Mucosa of gallbladder (tissue), 1 donor: ENCODE data around the gene RIC3. TPM values are rescaled to one million over a fixed set of nuclear protein-coding genes. Genes with fewer than 3 reads are reported as not detected.

Experiments used
- DNase-seq: peaks from one replicate; pipeline ENCODE4 v3.0.0-alpha.2; 2020; ENCODE audit warnings: low spot score
- total RNA-seq: library from RNA; stranded (reverse); gene quantifications from one replicate; pipeline ENCODE4 v1.2.1, GENCODE V29; 2021
- donor health status: DM: no; HTN: no; CAD: no.

RIC3 gene
- total RNA-seq, 1 donor from 2014 or later: 23.8 TPM

DNA sequence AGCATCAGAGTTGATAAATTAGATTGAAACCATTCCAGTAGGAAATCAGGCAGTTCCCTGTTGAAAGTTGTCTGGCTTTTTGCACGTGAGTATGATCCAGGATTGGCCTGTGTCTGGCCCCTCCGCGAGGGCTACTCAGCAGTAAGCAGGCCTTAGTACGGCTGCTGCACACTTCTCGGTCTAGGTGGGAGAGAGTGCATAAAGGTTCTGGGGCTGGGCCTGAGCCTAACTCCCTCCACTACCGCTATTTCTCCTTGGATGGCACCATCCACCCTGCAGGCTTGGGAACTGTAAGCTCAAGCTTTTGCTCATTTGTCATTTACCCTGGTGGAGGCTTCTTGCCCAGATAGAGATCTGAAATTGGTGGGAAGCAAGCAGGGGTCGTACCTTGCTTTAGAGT, 65.9 kb downstream of the RIC3 start:
- DNase-seq: no peak

DNA sequence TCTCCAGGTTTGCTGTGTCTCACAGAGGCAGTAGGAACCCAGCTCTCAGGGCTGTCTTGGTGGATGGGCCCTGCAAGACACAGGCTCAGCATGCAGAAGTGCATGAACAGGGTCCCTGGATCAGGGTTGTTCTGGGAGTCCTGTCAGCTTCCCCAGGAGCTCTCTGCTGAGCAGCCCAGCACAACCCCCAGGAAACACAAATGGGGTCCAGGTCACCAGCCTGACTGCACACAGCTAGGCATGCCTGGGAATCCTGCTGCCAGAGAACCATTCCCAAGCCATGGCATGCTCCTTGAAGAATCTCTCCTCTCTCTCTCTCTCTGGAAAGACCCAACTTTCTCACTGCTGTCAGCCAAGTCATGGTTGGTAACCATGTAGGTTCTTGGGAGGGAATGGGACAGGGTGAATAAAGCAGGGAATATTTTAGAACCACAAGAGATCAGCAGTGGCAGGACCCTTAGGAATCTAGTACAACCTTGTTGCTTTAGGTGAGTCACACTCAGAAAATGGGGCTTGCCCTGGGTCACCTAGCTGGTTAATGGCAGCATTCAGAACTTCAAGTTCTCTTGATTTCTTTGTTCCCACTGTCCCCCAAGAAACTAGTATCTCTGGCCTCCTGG, 66.4 kb downstream of the RIC3 start:
- DNase-seq: peak; percentile 5

DNA sequence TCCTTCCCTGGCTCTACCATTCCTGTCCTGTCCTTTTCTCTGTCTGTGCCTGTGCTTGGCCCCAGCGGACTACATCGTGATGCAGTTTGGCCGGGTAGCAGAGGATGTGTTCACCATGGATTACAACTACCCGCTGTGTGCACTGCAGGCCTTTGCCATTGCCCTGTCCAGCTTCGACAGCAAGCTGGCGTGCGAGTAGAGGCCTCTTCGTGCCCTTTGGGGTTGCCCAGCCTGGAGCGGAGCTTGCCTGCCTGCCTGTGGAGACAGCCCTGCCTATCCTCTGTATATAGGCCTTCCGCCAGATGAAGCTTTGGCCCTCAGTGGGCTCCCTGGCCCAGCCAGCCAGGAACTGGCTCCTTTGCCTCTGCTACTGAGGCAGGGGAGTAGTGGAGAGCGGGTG, 67.4 kb downstream of the RIC3 start:
- peak; percentile 6 for DNase-seq

DNA sequence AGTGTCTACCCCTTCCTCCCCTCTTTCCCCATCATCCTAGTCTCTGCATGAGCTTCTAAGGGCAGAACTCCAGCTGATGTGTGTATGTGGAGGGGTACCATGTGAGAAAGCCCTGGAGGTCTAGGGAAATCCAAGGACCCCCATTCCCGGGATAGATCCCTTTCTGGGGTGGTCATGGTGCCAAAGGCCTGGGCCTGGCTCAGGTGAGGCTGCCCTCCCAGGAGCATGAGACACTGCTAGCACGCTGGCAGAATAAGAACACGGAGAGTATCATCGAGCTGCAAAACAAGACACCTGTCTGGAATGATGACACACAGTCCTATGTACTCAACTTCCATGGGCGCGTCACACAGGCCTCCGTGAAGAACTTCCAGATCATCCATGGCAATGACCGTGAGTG, 68.2 kb downstream of the RIC3 start:
- DNase-seq: peak; percentile 3

DNA sequence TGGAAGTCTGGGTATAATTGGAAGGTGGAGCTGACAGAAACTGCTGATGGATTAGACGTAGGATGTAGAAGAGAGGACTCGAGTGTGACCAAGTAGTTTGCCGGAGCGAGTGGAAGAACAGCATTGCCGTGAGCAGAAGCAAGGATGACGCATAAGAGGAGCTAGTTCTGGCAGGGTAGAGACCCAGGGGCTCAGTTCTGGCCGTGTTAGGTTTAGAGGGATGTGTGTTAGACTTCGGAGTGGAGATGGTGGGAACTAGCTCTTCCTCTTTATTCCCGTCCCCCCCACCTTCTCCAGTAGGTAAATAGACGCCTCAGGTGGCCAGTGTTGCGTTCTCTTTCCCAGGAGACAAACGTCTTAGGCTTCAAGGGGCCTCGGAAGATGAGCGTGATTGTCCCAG, 68.7 kb downstream of the RIC3 start:
- DNase-seq: peak; percentile 6

DNA sequence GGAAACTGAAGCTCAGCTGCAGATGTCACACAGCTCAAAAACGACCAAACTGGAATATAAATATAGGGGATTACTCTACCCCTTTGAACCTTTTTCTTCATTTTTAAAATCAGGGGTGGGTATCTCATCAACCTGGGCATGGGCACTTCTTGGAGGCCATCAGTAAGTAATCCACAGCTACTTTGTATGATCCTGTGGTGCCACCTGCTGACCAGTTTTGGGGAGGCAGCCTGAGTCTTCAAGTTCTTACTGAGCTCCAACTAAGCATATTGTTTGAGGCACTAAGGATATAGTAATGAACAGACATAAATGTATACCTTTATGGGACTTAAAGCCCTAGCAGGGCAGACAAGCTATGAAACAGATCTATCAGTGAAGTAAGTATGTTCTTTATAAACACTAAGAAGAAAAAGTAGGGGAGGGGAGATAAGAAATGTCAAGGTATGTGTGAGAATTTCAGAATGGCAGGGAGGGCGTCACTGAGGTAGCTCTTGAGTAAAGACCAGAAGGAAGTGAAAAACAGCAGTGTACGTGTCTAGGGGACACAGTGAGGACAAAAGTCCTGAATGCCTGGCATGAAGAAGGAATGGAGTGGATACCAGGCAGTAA, 69.4 kb downstream of the RIC3 start:
- peak; percentile 81 for DNase-seq

DNA sequence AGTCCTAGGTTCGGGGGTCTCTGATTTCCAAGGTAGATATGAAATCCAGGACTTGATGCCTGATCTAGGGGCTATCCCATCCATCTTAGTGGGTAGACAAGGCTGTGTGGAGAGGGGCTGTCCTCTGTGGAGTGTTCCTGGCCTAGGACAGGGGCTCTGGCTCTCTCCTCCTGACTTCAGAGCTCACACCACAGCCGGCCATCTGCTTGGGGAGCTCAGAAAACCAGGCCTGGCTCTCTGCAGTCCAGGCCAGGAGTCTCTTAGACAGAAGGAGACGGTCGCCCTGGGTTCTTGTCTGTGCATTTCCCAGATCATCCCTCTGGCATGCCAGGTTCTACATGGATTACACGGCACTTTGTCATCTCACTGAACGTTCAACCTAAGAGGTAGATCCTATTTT, 69.9 kb downstream of the RIC3 start:
- DNase-seq: no peak

DNA sequence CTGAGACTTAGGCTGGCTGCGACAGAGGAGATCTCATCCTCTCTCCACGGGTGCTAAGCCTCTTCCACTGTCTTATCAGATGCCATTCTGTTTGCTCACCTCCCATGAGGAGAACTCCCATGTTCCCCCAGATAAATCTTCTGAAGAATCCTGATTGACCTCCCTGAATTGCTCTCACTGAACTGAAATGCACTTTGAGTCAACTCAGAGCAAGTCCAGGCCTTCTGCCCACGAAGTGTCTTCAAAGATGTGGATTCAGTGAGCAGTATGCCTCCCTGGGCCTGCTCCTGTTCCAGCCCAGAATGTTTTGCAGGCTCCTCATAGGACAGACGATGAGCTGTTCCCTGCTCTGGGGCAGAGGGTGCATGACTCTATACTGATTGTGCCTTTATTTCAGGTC, 70.5 kb downstream of the RIC3 start:
- no peak for DNase-seq

DNA sequence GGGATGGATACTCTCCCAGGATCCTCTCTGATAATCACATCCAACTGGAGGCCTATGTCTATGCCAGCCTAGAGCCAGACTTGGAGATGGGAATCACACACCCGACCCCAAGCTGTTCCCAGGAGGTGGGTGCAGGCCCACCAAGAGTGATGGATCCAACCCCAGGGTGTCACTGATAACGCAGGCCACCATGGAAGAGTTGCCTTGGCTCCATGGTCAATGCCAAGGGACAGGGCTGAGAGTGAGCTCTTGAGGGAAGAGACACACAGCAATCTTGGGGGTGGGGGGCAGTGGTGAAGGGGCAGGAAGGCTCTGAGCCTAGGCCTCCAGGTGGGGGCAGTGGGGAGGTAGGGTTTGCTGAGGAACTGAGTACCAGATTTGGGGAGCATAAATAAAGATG, 70.9 kb downstream of the RIC3 start:
- no peak for DNase-seq

DNA sequence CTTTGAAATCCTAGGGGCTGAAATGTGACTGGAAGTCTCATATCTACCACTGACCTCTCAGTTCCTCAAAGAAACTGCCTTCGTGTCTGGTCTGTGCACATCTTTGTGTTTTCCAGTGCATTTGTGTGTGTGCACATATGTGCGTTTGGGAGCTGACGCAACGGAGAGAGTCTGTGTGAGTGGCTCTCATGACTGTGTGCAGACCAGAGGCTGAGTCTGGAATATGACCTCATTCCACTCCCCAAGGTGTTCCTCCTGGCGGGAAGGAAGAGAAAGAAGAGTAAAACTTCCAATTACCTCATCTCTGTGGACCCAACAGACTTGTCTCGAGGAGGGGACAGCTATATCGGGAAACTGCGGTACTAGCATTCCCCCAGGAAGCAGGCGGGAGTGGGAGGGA, 71.4 kb downstream of the RIC3 start:
- DNase-seq: no peak

DNA sequence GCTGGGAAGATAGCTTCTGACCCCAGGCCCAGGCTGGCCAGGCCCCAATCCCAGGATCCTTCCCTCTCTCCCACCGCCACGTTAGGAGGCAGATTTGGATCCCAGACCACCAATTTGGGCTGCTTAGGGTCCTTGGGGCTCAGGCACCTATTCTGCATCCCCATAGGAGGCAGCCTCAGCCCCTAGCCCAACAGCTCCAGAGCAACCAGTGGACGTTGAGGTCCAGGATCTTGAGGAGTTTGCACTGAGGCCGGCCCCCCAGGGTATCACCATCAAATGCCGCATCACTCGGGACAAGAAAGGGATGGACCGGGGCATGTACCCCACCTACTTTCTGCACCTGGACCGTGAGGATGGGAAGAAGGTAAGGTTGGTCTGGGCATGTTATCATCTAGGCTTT, 71.8 kb downstream of the RIC3 start:
- no peak for DNase-seq

DNA sequence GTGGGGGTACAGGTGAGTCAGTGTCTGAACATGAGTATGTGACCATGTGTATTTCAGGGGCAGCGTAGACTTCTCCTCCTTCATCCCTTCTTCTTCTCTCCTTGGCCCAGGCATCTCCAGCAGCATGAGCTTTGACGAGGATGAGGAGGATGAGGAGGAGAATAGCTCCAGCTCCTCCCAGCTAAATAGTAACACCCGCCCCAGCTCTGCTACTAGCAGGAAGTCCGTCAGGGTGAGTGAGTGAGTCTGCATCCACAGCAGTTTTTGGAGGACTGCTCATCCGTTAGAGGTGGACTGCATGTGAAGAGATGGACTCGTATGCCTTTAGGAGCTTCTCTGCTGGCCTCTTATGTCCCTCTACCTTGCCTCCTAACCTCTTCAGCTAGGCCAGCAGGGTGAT, 72.2 kb downstream of the RIC3 start:
- no peak for DNase-seq

DNA sequence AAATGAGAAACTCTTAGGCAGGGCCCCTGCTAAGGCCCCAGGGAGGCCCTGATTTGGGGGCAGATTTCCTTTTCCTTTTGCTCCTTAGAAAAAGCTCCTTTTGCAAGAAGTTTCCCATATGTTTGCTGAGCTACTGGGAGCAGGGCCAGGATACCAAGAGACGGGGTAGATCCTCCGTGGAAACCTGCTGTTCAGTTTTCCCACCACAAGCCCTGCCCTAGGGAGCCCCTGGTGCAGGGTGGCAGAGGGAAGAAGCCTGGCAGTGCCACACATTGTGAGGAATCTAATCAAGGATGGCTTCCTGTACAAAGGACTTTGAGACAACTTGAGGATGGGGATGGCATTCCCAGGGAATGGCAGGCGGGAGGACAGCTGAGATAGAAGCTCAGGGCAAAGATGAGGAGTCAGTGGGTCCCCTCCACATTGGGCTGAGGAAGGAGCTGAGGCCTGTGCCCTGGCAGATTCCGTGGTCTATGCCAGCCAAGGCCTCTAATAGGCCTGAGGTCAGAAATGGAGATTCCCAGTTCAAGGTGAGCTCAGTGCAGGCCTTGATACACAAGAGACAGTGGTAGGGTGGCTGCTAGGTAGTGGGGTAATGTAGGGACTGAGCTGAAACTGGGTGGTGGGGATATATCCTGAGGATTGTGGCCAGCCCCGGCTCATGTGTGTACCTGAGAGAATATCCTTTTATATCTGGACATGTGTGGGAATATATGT, 72.9 kb downstream of the RIC3 start:
- no peak for DNase-seq

DNA sequence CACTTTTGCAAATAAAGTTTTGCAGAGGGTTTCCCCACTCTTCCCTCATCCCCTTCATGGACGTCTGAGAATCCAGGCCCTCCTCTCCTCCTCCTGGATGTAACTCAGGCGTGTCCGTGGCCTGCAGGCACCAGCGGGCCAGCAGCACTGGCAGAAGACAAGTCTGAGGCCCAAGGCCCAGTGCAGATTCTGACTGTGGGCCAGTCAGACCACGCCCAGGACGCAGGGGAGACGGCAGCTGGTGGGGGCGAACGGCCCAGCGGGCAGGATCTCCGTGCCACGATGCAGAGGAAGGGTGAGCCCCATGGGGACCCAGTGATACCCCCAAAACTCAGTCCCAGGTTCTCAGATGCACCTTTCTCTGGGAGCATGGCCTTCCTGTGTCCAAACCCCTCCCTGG, 73.5 kb downstream of the RIC3 start:
- no peak for DNase-seq

DNA sequence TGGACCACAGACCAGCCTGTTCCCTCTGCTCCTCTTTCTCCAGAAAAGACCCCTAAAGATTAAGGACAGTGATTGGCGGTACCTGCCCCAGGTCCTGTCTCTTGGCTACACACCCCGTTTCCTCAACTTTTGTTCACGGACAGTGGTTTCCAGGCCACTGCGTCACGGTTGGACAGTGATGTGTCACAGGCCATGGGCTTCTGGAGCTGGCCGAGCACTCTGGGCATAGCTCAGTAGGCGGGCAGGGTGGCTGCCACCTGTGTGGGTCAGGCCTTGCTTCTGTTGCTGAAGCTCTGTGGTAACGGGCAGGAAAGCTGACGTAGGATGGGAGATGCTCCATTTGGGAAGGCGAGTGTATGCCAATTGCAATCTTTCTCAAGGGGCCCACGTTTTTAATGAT, 74.2 kb downstream of the RIC3 start:
- no peak for DNase-seq

DNA sequence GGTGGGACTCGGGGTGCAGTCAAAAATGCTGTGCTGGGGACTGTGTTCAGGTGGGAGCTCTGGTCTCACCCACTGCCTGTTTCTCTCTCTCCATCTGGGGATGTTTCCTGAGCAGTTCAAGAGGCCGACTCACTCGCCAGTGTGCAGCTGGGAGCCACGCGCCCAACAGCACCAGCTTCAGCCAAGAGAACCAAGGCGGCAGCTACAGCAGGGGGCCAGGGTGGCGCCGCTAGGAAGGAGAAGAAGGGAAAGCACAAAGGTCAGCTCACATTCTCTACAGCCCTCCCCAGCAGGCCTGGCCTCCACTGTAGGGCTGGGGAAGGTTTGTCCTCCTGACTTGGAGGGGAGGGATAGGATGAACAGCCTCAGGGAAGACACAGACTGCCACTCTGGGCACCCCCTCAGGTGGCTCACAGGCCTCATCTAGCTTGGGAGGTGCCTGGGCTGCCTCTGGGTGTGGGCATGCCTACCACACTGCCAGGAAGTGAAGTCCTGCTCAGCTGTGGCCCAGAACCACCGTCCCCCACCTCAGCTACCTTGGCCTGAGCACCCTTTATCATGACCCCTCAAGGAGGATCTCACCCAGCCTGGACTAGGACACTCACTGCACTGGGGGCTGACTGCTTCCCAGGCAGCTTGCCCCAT, 74.8 kb downstream of the RIC3 start:
- peak; percentile 46 for DNase-seq

DNA sequence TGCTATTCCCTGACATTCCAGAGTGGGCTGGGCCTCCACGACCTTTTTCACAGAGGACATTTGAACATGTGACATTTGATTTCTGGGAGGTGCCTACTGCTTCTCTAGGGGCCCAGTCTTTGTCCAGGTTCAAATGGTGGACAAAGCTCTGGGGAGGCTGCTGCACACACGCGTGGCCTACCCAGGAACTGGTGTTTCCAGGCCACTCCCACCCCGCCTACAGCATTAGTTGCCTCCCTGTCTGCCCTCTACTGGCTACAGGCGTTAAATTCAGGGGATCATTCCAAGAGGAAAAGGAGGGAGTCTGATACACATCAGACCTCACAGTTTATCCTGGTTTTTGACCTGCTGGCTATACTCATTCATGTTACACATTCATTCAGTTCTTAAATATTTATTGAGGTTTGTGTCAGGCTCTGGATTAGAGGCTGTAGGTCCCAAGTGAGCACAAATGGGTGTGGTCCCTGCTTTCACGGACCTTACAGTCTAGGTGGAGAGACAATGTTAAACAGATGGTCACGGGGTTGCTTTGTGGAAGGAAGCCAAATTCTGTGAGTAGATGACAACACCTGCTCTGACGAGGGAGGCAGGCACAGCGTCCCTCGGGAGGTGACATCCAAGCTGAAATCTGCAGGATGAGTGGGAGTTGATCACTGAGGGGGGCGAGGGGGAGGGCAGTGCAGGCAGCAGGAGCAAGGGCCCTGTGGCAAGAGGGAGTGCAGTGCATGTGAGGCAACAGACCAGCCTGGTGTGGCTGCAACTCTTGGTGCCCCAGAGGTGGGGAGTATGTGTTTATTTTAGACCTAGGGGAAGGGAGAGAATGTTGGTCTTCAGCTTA, 76.0 kb downstream of the RIC3 start:
- peak; percentile 57 for DNase-seq

DNA sequence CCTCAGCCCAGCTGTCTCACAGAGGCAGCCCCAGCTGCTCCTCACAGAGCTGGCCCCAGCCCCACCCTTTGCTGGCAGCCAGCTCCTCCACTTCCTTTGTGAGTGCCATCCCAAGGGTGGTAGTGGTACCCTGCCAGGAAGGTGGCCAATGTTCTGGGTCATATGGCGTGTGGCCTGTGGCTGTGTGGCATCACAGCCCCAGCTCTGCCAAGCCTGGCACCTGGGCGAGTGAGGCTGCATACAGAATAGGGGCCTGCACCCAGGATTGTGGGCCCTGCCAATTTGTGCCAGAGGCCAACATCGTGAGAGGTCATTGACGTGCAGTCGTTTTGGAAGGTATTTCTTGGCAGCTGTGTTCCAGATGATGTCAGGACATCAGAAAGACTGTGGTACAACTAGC, 77.1 kb downstream of the RIC3 start:
- DNase-seq: no peak

DNA sequence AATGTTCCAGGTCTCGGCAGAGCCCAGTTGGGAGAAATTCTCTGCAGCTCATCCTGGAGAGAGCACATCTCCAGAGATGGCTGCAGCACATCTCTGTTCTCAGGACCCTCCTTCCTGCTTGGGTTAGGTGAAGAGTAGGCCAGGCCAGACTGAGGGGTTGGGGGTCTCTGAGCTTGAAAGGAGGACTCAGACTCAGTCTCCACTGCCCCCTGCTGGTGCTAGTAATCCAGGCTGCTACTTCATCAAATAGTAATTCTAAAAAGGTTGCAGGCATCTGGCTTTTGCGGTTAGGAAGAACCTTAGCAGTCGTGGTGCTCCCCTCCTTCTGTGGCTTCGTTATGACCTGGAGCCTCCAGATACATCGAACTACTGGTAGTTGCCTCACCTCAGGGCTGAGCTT, 78.1 kb downstream of the RIC3 start:
- no peak for DNase-seq

DNA sequence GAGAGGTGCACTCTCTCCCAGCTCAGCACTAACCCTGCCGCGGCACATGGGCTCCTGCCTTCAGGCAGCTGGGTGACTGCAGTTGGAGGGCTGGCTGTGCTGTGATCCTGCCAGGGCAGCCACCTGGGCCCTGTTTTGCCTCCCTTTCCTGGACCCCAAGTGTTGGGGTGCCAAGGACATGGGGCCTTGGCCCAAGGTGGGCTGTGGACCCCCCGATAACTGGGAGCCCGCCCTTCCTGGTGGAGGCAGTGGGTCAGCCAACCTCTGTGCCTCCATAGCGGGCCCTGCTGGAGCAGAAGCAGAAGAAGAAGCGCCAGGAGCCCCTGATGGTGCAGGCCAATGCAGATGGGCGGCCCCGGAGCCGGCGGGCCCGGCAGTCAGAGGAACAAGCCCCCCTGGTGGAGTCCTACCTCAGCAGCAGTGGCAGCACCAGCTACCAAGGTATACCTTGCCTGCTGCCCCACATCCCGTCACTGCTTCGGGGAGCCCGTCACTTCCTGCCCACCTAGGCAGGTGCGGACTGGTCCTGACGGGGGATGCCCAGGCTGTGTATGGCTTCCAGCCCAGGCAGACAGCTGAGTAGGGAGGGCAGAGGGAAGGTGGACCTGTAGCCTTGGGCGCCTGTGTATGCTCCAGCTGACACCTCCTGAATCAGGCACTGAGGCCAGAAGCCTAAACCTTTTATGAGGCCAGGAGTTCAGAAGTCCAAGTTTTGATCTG, 78.9 kb downstream of the RIC3 start:
- DNase-seq: no peak

DNA sequence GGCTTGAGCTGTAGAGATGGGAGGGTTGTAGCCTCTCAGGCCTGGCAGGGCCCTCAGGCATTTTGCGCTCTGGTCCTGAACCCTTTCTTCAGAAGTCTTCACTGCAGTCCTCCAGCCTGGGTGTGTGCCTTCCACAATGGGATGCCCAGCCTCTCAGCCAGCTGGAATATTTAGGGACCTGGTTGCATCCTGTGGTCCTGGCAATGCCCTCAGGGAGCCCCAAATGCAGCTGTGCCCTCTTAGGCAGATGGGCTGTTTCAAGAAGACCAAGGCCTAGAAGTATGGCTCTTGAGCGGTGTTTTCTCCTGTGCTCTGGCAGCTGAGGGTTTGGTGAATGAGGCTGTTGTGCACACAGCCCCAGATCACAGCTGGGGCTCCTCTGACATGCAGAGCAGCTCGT, 81.1 kb downstream of the RIC3 start:
- no peak for DNase-seq
